Activated CD4-positive, alpha-beta T cell treated with anti-CD3 and anti-CD28 coated beads, Interleukin-2, amount 50 U/mL, for 24 hours (primary cell): ENCODE data around the gene CYP2B6.
"Not testable (repeated sequence)": the region's sequence is repeated elsewhere in the genome, so short reads cannot be mapped to it uniquely, and the experiment has no call there.

ENCODE experiments used
- DNase-seq, 2 donors: peaks; one replicate each; pipeline ENCODE4 v3.0.0-alpha.2; 2020; ENCODE audit warnings: low read depth in 1 of 2, low spot score in 1 of 2

The CYP2B6 gene

DNA sequence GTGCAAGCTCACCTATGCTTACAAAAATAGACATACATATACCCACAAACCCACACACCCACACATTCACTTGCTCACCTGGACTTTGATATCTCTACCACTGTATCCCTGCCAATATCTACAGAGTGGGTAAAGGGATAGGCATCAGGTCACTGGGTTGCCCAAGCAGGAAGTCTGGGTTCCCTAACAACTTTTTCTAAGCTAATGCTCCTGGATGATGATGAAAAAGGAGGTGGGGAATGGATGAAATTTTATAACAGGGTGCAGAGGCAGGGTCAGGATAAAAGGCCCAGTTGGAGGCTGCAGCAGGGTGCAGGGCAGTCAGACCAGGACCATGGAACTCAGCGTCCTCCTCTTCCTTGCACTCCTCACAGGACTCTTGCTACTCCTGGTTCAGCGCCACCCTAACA lies at the start of gene CYP2B6:
TSS of gene CYP2B6 (plus strand) at position 311 of the 410 bp plus-strand sequence. CDS start at position 335, 24 bp downstream.
- DNase-seq = no peak

DNA sequence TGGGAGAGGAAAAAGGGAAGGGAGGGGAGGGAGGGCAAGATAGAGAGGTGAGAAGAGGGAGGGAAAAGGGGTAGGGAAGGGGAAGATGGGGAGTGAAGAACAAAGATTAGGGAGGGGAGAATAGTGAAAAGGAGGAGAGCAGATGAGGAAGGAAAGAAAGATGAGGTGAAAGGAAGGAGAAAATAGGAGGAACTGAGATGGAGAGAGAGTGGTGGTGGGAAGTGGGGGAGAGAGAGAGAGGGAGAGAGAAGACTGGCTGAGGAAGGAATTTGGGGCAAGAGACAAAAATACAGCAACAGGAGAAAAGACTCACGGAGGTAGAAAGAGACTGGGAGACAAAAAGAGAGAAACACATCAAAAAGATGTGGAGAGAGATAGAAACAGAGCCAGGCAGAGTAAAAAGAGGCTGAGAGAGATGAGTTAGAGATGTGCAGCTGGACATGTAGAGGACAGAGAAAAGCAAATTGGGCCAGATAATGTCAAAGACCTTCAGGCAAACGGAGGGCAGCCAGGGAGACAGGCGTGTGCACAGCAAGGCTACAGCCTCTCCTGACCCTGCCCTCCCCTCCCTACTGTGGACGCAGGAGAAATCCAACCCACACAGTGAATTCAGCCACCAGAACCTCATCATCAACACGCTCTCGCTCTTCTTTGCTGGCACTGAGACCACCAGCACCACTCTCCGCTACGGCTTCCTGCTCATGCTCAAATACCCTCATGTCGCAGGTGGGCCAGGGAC lies 49.4 kb upstream of the CYP2B6 start:
- DNase-seq = no peak

GRCh38 chr19:40945645-40946044 lies 45.4 kb upstream of the CYP2B6 start:
- DNase-seq = no peak

- DNase-seq = no peak
These were observed 44.0 kb upstream of the CYP2B6 start for GRCh38 chr19:40947114-40947513.

GRCh38 chr19:40947573-40947972 lies 43.5 kb upstream of the CYP2B6 start:
- DNase-seq = no peak

GRCh38 chr19:40948580-40949299 lies 42.3 kb upstream of the CYP2B6 start:
- DNase-seq = no peak

DNA sequence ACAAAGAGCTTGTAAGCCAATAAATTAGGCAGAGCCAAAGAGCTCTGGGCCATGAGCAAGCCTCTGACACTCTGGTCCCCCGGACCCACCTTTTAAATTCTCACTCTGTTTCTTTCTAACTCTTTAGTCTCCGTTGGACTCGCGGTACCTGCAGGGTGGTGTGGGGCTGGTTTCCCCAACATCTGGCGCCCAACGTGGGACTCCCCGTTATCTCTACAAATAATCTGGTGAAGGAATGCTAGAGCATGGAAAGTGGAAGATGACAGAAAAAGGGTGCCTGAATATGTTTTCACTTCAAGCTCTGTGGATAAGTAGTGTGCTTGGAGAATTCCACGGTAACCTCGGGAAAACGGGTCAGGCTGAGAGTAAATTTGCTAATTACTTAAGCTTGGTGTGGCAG lies 36.5 kb upstream of the CYP2B6 start:
- DNase-seq = no peak

GRCh38 chr19:40959338-40959737 lies 31.7 kb upstream of the CYP2B6 start:
- no peak for DNase-seq

- DNase-seq = no peak
These were observed 30.9 kb upstream of the CYP2B6 start for GRCh38 chr19:40960062-40960685.

DNA sequence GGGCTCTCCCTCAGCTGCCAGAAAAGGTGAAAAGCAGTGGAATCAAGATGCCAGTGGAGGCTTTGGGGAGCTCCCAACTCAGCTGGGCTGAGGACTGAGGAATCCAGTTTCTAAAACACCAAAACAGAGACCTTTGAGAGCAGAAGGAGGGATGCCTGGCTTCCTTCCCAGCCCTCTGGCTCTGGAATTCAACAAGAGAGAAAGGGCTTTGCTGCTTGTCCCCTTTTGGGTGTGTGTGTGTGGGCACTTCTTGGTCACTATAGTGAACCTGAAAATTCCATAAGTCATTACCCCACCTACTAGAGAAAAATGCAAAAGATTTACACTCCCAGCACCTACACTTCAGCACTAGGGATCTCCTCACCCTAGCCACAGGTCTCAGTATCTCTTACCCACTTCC lies 30.3 kb upstream of the CYP2B6 start:
- no peak for DNase-seq

GRCh38 chr19:40962460-40962961 lies 28.6 kb upstream of the CYP2B6 start:
- no peak for DNase-seq

- DNase-seq = not testable (repeated sequence)
These were observed 26.7 kb upstream of the CYP2B6 start for GRCh38 chr19:40964361-40964760.

DNA sequence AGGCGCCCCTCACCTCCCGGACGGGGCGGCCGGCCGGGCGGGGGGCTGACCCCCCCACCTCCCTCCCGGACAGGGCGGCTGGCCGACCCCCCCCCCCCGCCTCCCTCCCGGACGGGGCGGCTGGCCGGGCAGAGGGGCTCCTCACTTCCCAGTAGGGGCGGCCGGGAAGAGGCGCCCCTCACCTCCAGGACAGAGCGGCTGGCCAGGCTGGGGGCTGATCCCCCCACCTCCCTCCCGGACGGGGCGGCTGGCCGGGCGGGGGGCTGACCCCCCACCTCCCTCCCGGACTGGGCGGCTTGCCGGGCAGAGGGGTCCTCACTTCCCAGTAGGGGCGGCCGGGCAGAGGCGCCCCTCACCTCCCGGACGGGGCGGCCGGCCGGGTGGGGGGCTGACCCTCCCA lies 25.7 kb upstream of the CYP2B6 start:
- not testable (repeated sequence) for DNase-seq

DNA sequence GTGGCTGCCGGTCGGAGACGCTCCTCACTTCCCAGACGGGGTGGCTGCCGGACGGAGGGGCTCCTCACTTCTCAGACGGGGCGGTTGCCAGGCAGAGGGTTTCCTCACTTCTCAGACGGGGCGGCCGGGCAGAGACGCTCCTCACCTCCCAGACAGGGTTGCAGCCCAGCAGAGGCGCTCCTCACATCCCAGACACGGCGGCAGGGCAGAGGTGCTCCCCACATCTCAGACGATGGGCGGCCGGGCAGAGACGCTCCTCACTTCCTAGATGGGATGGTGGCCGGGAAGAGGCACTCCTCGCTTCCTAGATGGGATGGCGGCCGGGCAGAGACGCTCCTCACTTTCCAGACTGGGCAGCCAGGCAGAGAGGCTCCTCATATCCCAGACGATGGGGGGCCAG lies 24.5 kb upstream of the CYP2B6 start:
- DNase-seq = not testable (repeated sequence)

- DNase-seq = not testable (repeated sequence)
These were observed 23.0 kb upstream of the CYP2B6 start for GRCh38 chr19:40968065-40968464.

DNA sequence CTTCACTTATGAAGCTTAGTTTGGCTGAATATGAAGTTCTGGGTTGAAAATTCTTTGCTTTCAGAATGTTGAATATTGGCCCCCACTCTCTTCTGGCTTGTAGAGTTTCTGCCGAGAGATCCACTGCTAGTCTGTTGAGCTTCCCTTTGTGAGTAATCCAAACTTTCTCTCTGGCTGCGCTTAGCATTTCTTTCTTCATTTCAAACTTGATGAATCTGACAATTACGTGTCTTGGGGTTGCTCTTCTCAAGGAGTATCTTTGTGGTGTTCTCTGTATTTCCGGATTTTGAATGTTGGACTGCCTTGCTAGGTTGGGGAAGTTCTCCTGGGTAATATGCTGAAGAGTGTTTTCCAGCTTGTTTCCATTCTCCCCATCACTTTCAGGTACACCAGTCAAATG lies 21.4 kb upstream of the CYP2B6 start:
- not testable (repeated sequence) for DNase-seq

- DNase-seq = peak in 1 of 2 donors; percentile 1
These were observed 20.4 kb upstream of the CYP2B6 start for GRCh38 chr19:40970396-40971345.

DNA sequence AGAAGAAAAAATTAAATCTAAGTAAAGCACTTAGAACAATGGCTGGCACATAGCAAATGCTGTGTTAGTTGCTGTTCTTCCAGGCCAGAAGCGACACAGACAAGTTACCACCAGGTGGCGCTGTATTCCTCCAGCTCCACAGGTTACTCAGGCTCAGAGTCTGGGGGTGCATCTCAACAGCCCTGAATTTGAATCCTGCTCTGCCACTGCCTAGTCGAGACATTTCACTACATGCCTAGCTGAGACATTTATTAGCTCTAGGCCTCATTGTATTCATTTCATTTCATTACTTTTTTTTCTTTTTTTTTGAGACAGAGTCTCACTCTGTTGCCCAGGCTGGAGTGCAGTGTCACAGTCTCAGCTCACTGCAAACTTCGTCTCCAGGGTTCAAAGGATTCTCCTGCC lies 16.4 kb upstream of the CYP2B6 start:
- peak; percentile 62 to 79 for DNase-seq

- DNase-seq = no peak
These were observed 14.9 kb upstream of the CYP2B6 start for GRCh38 chr19:40976134-40976533.

- no peak for DNase-seq
These were observed 14.4 kb upstream of the CYP2B6 start for GRCh38 chr19:40976724-40977123.

- DNase-seq = not testable (repeated sequence)
These were observed 11.3 kb upstream of the CYP2B6 start for GRCh38 chr19:40979759-40980158.
